SK-N-MC (cell line): ENCODE results near the gene KBTBD6.

Source experiments
- EZH2 ChIP-seq: fragments of 200-600 bp; sonication (generic); IDR thresholded peaks from one replicate; pipeline ENCODE4 v1.6.1; 2017; ENCODE audit warnings: antibody characterized with exemption
- FOXP2 ChIP-seq: optimal IDR thresholded peaks from 2 replicates; pipeline ENCODE3; 2011; ENCODE audit warnings: mild to moderate bottlenecking, moderate library complexity; ENCODE audit not compliant: insufficient read depth; ENCODE audit errors: extremely low read length, control extremely low read depth
- POLR2AphosphoS5 ChIP-seq: IDR thresholded peaks from 2 replicates; pipeline ENCODE4 v1.6.1; 2012; ENCODE audit warnings: mild to moderate bottlenecking, low read depth, low read length, borderline replicate concordance

- TF ChIP-seq POLR2AphosphoS5 (no peak), EZH2 (no peak), FOXP2 (no peak)
These were observed 45.0 kb upstream of the KBTBD6 start for GRCh38 chr13:41177616-41178015.
